GM12891 (cell line): ENCODE data around the gene LAYN.

Source experiments
- POLR2A ChIP-seq: IDR thresholded peaks from 2 replicates; pipeline ENCODE4 v1.6.1; 2011; ENCODE audit warnings: low read depth, low read length, control low read depth
- POLR2AphosphoS5 ChIP-seq: IDR thresholded peaks from 2 replicates; pipeline ENCODE4 v1.6.1; 2011; ENCODE audit warnings: low read depth, low read length, control low read depth
- SPI1 ChIP-seq: IDR thresholded peaks from 2 replicates; pipeline ENCODE4 v1.6.1; 2011; ENCODE audit warnings: low read depth, low read length, control low read depth

- TF ChIP-seq POLR2A (no peak), POLR2AphosphoS5 (no peak), SPI1 (no peak)
Measured at GRCh38 chr11:111559800-111560464, 19.4 kb downstream of the LAYN start.
